IMR-90 (cell line): Measurements from ENCODE around the gene WDTC1.

Experiments
- BHLHE40 ChIP-seq: fragments of 150-350 bp; IDR thresholded peaks from 2 replicates; pipeline ENCODE4 v1.6.1; 2016; ENCODE audit warnings: mild to moderate bottlenecking, low read depth, low read length
- CEBPB ChIP-seq: IDR thresholded peaks from 2 replicates; pipeline ENCODE4 v1.6.1; 2012; ENCODE audit warnings: low read depth, low read length, improper control_type of control experiment
- CHD1 ChIP-seq: IDR thresholded peaks from 2 replicates; pipeline ENCODE4 v1.6.1; 2012; ENCODE audit warnings: low read depth, low read length, improper control_type of control experiment
- MAFK ChIP-seq: IDR thresholded peaks from 2 replicates; pipeline ENCODE4 v1.6.1; 2012; ENCODE audit warnings: low read depth, low read length, improper control_type of control experiment
- MAZ ChIP-seq: IDR thresholded peaks from 2 replicates; pipeline ENCODE4 v1.6.1; 2012; ENCODE audit warnings: low read depth, mild to moderate bottlenecking, low read length, improper control_type of control experiment, moderate library complexity, borderline replicate concordance
- POLR2A ChIP-seq: IDR thresholded peaks from 2 replicates; pipeline ENCODE4 v1.6.1; 2012; ENCODE audit warnings: mild to moderate bottlenecking, low read depth, low read length
- RAD21 ChIP-seq: IDR thresholded peaks from 2 replicates; pipeline ENCODE4 v1.6.1; 2012; ENCODE audit warnings: low read length, improper control_type of control experiment
- RCOR1 ChIP-seq: IDR thresholded peaks from 2 replicates; pipeline ENCODE4 v1.6.1; 2012; ENCODE audit warnings: mild to moderate bottlenecking, low read length, improper control_type of control experiment; ENCODE audit not compliant: insufficient replicate concordance
- SMC3 ChIP-seq: fragments of 150-350 bp; IDR thresholded peaks from 2 replicates; pipeline ENCODE4 v1.6.1; 2016; ENCODE audit warnings: low read depth, mild to moderate bottlenecking, antibody characterized with exemption, low read length, moderate library complexity
- TF ChIP-seq, protein P1 (sequence below): conservative IDR thresholded peaks from 2 replicates; pipeline ENCODE4 v1.5.1; 2012; ENCODE audit warnings: mild to moderate bottlenecking, low read depth, low read length, improper control_type of control experiment
- TF ChIP-seq, protein P2 (sequence below): fragments of 150-350 bp; IDR thresholded peaks from 2 replicates; pipeline ENCODE4 v1.6.1; 2017; ENCODE audit warnings: mild to moderate bottlenecking, antibody characterized with exemption, low read length, low read depth

DNA sequence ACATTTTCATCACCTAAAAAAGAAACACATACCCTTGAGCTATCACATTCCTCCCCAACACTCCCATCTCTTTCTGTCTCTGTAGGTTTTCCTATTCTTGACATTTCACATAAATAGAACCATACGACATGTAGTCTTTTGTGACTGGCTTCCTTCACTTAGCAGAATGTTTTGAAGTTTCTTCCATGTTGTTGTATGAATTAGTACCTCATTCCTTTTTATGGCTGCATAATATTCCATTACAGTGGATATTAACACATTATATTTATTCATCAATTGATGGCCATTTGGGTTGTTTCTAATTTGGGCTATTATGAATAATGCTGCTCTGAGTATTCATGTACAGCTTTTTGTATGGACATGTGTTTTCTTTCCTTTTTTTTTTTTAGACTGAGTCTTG, 11.8 kb downstream of the WDTC1 start:
- TF ChIP-seq CEBPB, result no peak
- TF ChIP-seq, protein P1, sequence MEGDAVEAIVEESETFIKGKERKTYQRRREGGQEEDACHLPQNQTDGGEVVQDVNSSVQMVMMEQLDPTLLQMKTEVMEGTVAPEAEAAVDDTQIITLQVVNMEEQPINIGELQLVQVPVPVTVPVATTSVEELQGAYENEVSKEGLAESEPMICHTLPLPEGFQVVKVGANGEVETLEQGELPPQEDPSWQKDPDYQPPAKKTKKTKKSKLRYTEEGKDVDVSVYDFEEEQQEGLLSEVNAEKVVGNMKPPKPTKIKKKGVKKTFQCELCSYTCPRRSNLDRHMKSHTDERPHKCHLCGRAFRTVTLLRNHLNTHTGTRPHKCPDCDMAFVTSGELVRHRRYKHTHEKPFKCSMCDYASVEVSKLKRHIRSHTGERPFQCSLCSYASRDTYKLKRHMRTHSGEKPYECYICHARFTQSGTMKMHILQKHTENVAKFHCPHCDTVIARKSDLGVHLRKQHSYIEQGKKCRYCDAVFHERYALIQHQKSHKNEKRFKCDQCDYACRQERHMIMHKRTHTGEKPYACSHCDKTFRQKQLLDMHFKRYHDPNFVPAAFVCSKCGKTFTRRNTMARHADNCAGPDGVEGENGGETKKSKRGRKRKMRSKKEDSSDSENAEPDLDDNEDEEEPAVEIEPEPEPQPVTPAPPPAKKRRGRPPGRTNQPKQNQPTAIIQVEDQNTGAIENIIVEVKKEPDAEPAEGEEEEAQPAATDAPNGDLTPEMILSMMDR, result no peak
- no peak for TF ChIP-seq CHD1
- TF ChIP-seq POLR2A, result no peak
- TF ChIP-seq RCOR1, result no peak
- no peak for TF ChIP-seq BHLHE40
- no peak for TF ChIP-seq RAD21
- TF ChIP-seq, protein P2, sequence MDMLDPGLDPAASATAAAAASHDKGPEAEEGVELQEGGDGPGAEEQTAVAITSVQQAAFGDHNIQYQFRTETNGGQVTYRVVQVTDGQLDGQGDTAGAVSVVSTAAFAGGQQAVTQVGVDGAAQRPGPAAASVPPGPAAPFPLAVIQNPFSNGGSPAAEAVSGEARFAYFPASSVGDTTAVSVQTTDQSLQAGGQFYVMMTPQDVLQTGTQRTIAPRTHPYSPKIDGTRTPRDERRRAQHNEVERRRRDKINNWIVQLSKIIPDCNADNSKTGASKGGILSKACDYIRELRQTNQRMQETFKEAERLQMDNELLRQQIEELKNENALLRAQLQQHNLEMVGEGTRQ, result no peak
- TF ChIP-seq MAFK, result no peak
- TF ChIP-seq MAZ, result no peak
- no peak for TF ChIP-seq SMC3
